Neural progenitor cell (in vitro differentiated cells): Measurements from ENCODE around the gene DRG2.

Experiments used
- EZH2 ChIP-seq: fragments of 200-600 bp; sonication (generic); IDR thresholded peaks from 2 replicates; pipeline ENCODE4 v1.6.1; 2017; ENCODE audit warnings: antibody characterized with exemption, mild to moderate bottlenecking, moderate library complexity
- EZH2phosphoT487 ChIP-seq: fragments of 200-600 bp; sonication (generic); IDR thresholded peaks from 2 replicates; pipeline ENCODE4 v1.6.1; 2017; ENCODE audit warnings: antibody characterized with exemption
- TF ChIP-seq, protein P1 (sequence below): fragments of 200-600 bp; sonication (generic); IDR thresholded peaks from 2 replicates; pipeline ENCODE4 v1.5.1; 2017; ENCODE audit warnings: antibody characterized with exemption, mild to moderate bottlenecking

DNA sequence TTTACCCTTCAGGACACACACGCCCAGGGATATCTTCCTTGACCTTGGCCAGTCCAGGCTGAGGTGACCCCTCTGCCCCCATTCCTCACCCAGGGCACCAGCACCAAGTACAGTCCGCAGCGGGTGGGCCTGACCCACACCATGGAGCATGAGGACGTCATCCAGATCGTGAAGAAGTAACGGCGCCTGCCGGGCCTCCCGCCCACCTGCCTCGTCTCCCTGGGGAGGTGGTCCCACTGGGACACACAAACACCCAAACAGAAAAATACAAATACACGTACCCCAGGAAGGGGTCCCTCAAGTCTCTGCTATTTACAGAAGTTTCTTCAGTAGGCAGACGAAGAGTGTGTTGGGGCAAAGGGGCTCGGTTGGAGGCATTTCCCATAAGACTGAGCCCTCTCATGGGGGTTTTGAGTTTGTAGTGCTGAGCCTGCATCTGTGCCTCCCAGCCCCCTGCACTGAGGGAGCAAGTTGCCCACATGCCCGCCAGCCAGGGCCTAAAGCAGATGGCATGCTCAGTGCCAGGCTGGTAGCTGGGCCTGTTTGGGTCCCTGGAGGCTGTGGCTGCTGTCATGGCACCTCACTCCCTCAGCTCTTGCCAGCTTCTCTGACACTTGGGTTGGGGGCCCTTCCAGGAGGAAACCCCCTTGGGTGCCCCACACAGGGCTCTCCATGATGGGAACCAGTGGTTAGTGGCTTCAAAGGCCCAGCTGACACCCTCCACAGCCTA is 19.5 kb downstream of the DRG2 start:
- TF ChIP-seq, protein P1, sequence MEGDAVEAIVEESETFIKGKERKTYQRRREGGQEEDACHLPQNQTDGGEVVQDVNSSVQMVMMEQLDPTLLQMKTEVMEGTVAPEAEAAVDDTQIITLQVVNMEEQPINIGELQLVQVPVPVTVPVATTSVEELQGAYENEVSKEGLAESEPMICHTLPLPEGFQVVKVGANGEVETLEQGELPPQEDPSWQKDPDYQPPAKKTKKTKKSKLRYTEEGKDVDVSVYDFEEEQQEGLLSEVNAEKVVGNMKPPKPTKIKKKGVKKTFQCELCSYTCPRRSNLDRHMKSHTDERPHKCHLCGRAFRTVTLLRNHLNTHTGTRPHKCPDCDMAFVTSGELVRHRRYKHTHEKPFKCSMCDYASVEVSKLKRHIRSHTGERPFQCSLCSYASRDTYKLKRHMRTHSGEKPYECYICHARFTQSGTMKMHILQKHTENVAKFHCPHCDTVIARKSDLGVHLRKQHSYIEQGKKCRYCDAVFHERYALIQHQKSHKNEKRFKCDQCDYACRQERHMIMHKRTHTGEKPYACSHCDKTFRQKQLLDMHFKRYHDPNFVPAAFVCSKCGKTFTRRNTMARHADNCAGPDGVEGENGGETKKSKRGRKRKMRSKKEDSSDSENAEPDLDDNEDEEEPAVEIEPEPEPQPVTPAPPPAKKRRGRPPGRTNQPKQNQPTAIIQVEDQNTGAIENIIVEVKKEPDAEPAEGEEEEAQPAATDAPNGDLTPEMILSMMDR: no peak
- TF ChIP-seq EZH2 (no peak), EZH2phosphoT487 (no peak)
